DOHH2 (cell line): ENCODE measurements around the gene REST.
"Not testable (repeated sequence)": the region's sequence is repeated elsewhere in the genome, so short reads cannot be mapped to it uniquely, and the experiment has no call there.

Experiments used
- H3F3A ChIP-seq: fragments of 200-600 bp; sonication (generic), shearing (Covaris generic); 2 replicates; pipeline ENCODE4 v1.6.0; 2016; ENCODE audit warnings: antibody characterized with exemption, mild to moderate bottlenecking; ENCODE audit not compliant: control insufficient read depth, insufficient read depth
- H3K27ac ChIP-seq: fragments of 200-600 bp; sonication (generic); 2 replicates; pipeline ENCODE4 v1.5.1; 2014; ENCODE audit warnings: low read depth, mild to moderate bottlenecking, low read length, moderate library complexity
- H3K27me3 ChIP-seq: fragments of 200-600 bp; sonication (generic); 2 replicates; pipeline ENCODE4 v1.6.1; 2014; ENCODE audit warnings: mild to moderate bottlenecking, low read length, mixed read lengths; ENCODE audit not compliant: control insufficient read depth
- H3K36me3 ChIP-seq: fragments of 200-600 bp; sonication (generic); 2 replicates; pipeline ENCODE4 v1.6.1; 2014; ENCODE audit warnings: mild to moderate bottlenecking, low read length, moderate library complexity, mixed read lengths; ENCODE audit not compliant: control insufficient read depth
- H3K4me1 ChIP-seq: fragments of 200-600 bp; sonication (generic); 2 replicates; pipeline ENCODE4 v1.6.1; 2014; ENCODE audit warnings: mild to moderate bottlenecking, low read length, mixed read lengths; ENCODE audit not compliant: control insufficient read depth
- H3K4me2 ChIP-seq: fragments of 200-600 bp; sonication (generic); 2 replicates; pipeline ENCODE4 v1.6.0; 2014; ENCODE audit warnings: mild to moderate bottlenecking, low read length, moderate library complexity
- H3K4me3 ChIP-seq: fragments of 200-600 bp; sonication (generic); 2 replicates; pipeline ENCODE4 v1.5.1; 2014; ENCODE audit warnings: mild to moderate bottlenecking, low read length, mixed read lengths
- H3K79me2 ChIP-seq: fragments of 200-600 bp; sonication (generic); 2 replicates; pipeline ENCODE4 v1.6.1; 2014; ENCODE audit warnings: mild to moderate bottlenecking, low read length, mixed read lengths; ENCODE audit not compliant: control insufficient read depth
- H3K9me2 ChIP-seq: fragments of 200-600 bp; sonication (generic); replicated peaks from 2 replicates; pipeline ENCODE4 v1.6.1; 2014; ENCODE audit warnings: mild to moderate bottlenecking, low read length, mixed read lengths; ENCODE audit not compliant: control insufficient read depth
- H3K9me3 ChIP-seq: fragments of 200-600 bp; sonication (generic); 2 replicates; pipeline ENCODE4 v1.6.1; 2014; ENCODE audit warnings: antibody characterized with exemption, low read length, mixed read lengths; ENCODE audit not compliant: control insufficient read depth, insufficient read depth
- H4K20me1 ChIP-seq: fragments of 200-600 bp; sonication (generic); 2 replicates; pipeline ENCODE4 v1.6.0; 2014; ENCODE audit warnings: low read depth, mild to moderate bottlenecking, antibody characterized with exemption, low read length, moderate library complexity; ENCODE audit not compliant: control insufficient read depth, insufficient read depth
- EZH2phosphoT487 ChIP-seq: fragments of 200-600 bp; sonication (generic); IDR thresholded peaks from 2 replicates; pipeline ENCODE4 v1.6.1; 2017; ENCODE audit warnings: borderline replicate concordance, mild to moderate bottlenecking, antibody characterized with exemption, low read length, moderate library complexity, mixed read lengths
- TF ChIP-seq, protein P1 (sequence below): fragments of 200-600 bp; sonication (generic); IDR thresholded peaks from one replicate; pipeline ENCODE4 v1.5.1; 2014; ENCODE audit warnings: antibody characterized with exemption, mild to moderate bottlenecking, low read depth, low read length; ENCODE audit not compliant: poor library complexity, severe bottlenecking

Gene REST

GRCh38 chr4:56879996-56880395 lies 27.7 kb upstream of the REST start:
- Histone ChIP-seq H3K9me2 (no peaks in the 10 kb centered on the region), H3K4me3 (no peak overlapping the region), H3K4me2 (no peak overlapping the region), H4K20me1 (no peaks in the 10 kb centered on the region), H3K4me1 (peaks cover 5% of the 10 kb centered on the region), H3K9me3 (no peaks in the 10 kb centered on the region), H3K27ac (no peak overlapping the region), H3K79me2 (no peaks in the 10 kb centered on the region), H3K36me3 (no peaks in the 10 kb centered on the region), H3K27me3 (no peaks in the 10 kb centered on the region), H3F3A (no peaks in the 10 kb centered on the region)
- no peak for TF ChIP-seq EZH2phosphoT487
- TF ChIP-seq, protein P1, sequence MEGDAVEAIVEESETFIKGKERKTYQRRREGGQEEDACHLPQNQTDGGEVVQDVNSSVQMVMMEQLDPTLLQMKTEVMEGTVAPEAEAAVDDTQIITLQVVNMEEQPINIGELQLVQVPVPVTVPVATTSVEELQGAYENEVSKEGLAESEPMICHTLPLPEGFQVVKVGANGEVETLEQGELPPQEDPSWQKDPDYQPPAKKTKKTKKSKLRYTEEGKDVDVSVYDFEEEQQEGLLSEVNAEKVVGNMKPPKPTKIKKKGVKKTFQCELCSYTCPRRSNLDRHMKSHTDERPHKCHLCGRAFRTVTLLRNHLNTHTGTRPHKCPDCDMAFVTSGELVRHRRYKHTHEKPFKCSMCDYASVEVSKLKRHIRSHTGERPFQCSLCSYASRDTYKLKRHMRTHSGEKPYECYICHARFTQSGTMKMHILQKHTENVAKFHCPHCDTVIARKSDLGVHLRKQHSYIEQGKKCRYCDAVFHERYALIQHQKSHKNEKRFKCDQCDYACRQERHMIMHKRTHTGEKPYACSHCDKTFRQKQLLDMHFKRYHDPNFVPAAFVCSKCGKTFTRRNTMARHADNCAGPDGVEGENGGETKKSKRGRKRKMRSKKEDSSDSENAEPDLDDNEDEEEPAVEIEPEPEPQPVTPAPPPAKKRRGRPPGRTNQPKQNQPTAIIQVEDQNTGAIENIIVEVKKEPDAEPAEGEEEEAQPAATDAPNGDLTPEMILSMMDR: no peak

DNA sequence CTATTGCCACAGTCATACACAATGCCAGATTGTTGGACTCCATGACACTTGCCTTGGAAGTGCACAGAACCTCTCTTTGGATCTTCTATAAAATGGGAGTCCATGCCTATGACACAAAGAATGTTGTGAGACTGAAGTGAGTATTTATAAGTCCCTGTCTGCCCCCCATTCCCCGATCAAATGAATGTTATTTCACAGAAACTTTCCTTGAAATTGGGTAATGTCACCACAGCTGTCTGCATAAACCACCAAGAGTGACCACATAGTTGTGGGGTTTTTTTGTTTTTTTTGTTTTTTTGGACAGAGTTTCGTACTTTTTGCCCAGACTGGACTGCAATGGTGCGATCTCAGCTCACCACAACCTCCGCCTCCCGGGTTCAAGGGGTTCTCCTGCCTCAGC lies 27.1 kb upstream of the REST start:
- Histone ChIP-seq H3K36me3 (no peaks in the 10 kb centered on the region), H3K4me2 (no peak overlapping the region), H3K9me3 (no peaks in the 10 kb centered on the region), H3K79me2 (no peaks in the 10 kb centered on the region), H3K4me3 (no peak overlapping the region), H3K9me2 (no peaks in the 10 kb centered on the region), H3K4me1 (no peaks in the 10 kb centered on the region), H3K27ac (no peak overlapping the region), H4K20me1 (no peaks in the 10 kb centered on the region), H3K27me3 (no peaks in the 10 kb centered on the region), H3F3A (no peaks in the 10 kb centered on the region)
- TF ChIP-seq, protein P1: no peak
- TF ChIP-seq EZH2phosphoT487: no peak

GRCh38 chr4:56884511-56884910 lies 23.2 kb upstream of the REST start:
- H3K9me2 ChIP-seq, H3K4me2 ChIP-seq, H3K36me3 ChIP-seq, H3K9me3 ChIP-seq, H3K27me3 ChIP-seq, H4K20me1 ChIP-seq, H3K27ac ChIP-seq, H3F3A ChIP-seq, H3K4me3 ChIP-seq, H3K4me1 ChIP-seq, H3K79me2 ChIP-seq: not testable (repeated sequence)

GRCh38 chr4:56892691-56893090 lies 15.0 kb upstream of the REST start:
- no peaks in the 10 kb centered on the region for H3K9me2 ChIP-seq
- TF ChIP-seq, protein P1: no peak
- TF ChIP-seq EZH2phosphoT487: no peak
- H3K9me3 ChIP-seq: no peaks in the 10 kb centered on the region
- H3K27me3 ChIP-seq: no peaks in the 10 kb centered on the region
- no peaks in the 10 kb centered on the region for H4K20me1 ChIP-seq
- no peaks in the 10 kb centered on the region for H3F3A ChIP-seq
- H3K27ac ChIP-seq: no peak overlapping the region
- no peak overlapping the region for H3K4me2 ChIP-seq
- H3K79me2 ChIP-seq: no peaks in the 10 kb centered on the region
- no peak overlapping the region for H3K4me3 ChIP-seq
- no peaks in the 10 kb centered on the region for H3K4me1 ChIP-seq
- no peaks in the 10 kb centered on the region for H3K36me3 ChIP-seq

DNA sequence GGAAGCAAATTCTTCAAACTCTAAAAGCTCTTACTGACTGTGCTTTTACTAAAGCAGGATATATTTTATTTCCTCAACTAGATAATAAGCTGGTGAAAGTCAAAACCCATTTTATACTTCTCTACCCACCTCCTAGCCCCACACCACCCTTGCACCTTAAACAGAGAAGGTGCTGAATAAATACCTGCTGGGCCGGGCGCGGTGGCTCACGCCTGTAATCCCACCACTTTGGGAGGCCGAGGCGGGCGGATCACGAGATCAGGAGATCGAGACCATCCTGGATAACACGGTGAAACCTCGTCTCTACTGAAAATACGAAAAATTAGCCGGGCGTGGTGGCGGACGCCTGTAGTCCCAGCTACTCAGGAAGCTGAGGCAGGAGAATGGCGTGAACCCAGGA lies 9.9 kb upstream of the REST start:
- H3K79me2 ChIP-seq, H3K36me3 ChIP-seq, H3K9me2 ChIP-seq, H3K27ac ChIP-seq, H3K9me3 ChIP-seq, H3F3A ChIP-seq, H3K4me2 ChIP-seq, H4K20me1 ChIP-seq, H3K4me1 ChIP-seq, H3K27me3 ChIP-seq, H3K4me3 ChIP-seq: not testable (repeated sequence)

GRCh38 chr4:56900186-56900585 lies 7.5 kb upstream of the REST start:
- not testable (repeated sequence) for H3K4me2 ChIP-seq, H3F3A ChIP-seq, H3K9me3 ChIP-seq, H3K27ac ChIP-seq, H3K4me3 ChIP-seq, H3K9me2 ChIP-seq, H3K4me1 ChIP-seq, H4K20me1 ChIP-seq, H3K36me3 ChIP-seq, H3K27me3 ChIP-seq, H3K79me2 ChIP-seq
